K562 (cell line): ENCODE results near the gene MFN1. TPM values are rescaled to one million over a fixed set of nuclear protein-coding genes. Genes with fewer than 3 reads are reported as not detected.

Experiments used
- BRD4 ChIP-seq: fragments of 200-600 bp; sonication (generic); IDR thresholded peaks from 2 replicates; pipeline ENCODE4 v1.6.1; 2017; ENCODE audit warnings: inconsistent platforms
- CEBPB ChIP-seq: fragments of 450-650 bp; IDR thresholded peaks from 2 replicates; pipeline ENCODE4 v1.6.1; 2016; ENCODE audit warnings: missing genetic modification characterization, missing compliant biosample characterization
- CREB3L1 ChIP-seq: fragments of 450-650 bp; IDR thresholded peaks from 2 replicates; pipeline ENCODE4 v1.6.1; 2014; ENCODE audit warnings: low read depth, mild to moderate bottlenecking, moderate library complexity, borderline replicate concordance
- ELF2 ChIP-seq: fragments of 250-450 bp; sonication (Bioruptor Pico); IDR thresholded peaks from 2 replicates; pipeline ENCODE4 v1.5.0; 2021; ENCODE audit warnings: mild to moderate bottlenecking
- HDAC1 ChIP-seq, 2 experiments: fragments of 450-650 bp; IDR thresholded peaks; 2 replicates each; pipeline ENCODE4 v1.6.1; 2016 to 2017; ENCODE audit warnings: inconsistent platforms in 1 of 2, mild to moderate bottlenecking in 1 of 2, moderate library complexity in 1 of 2
- MED1 ChIP-seq: sonication (generic); formaldehyde crosslinking; IDR thresholded peaks from 2 replicates; pipeline ENCODE4 v1.8.1; 2023; ENCODE audit warnings: missing genetic modification reagents, borderline replicate concordance
- MLLT1 ChIP-seq, 2 experiments: fragments of 450-650 bp; IDR thresholded peaks; 2 replicates each; pipeline ENCODE4 v1.6.1; 2016
- SETDB1 ChIP-seq: IDR thresholded peaks from one replicate; pipeline ENCODE4 v1.6.1; 2012; ENCODE audit warnings: low read length, control low read depth, inconsistent platforms
- SMC3 ChIP-seq: conservative IDR thresholded peaks from 2 replicates; pipeline ENCODE4 v1.6.1; 2011; ENCODE audit warnings: low read depth, low read length, improper control_type of control experiment; ENCODE audit not compliant: insufficient read depth
- SNAPC5 ChIP-seq: fragments of 250-450 bp; sonication (Bioruptor Pico); IDR thresholded peaks from 2 replicates; pipeline ENCODE4 v1.8.0; 2021; ENCODE audit warnings: moderate library complexity, mild to moderate bottlenecking, inconsistent platforms
- ZBTB11 ChIP-seq, 3 experiments: fragments of 200-800 bp in 1 of 3; fragments of 250-450 bp in 1 of 3; fragments of 450-650 bp in 1 of 3; sonication (Bioruptor Pico) in 1 of 3; sonication (Bioruptor generic) in 1 of 3; formaldehyde crosslinking in 1 of 3; IDR thresholded peaks; 2 replicates each; pipeline versions ENCODE4 v1.6.1 to v1.8.0; 2016 to 2022; ENCODE audit warnings: mild to moderate bottlenecking in 2 of 3, missing genetic modification characterization in 2 of 3, missing compliant biosample characterization in 1 of 3, moderate library complexity in 1 of 3
- ZNF449 ChIP-seq: fragments of 250-450 bp; sonication (Bioruptor Pico); IDR thresholded peaks from 2 replicates; pipeline ENCODE4 v1.8.0; 2022; ENCODE audit warnings: moderate library complexity, mild to moderate bottlenecking, inconsistent platforms
- ZNF512 ChIP-seq: IDR thresholded peaks from 2 replicates; pipeline ENCODE4 v1.6.1; 2016; ENCODE audit warnings: missing genetic modification characterization, missing compliant biosample characterization
- ZNF57 ChIP-seq: fragments of 450-650 bp; formaldehyde crosslinking; IDR thresholded peaks from 2 replicates; pipeline ENCODE4 v1.4.0; 2020; ENCODE audit warnings: mild to moderate bottlenecking, moderate library complexity
- ZNF586 ChIP-seq: fragments of 450-650 bp; formaldehyde crosslinking; conservative IDR thresholded peaks from 2 replicates; pipeline ENCODE4 v1.4.0; 2020; ENCODE audit warnings: mild to moderate bottlenecking, moderate library complexity
- ZNF766 ChIP-seq: fragments of 200-800 bp; sonication (Bioruptor generic); conservative IDR thresholded peaks from 2 replicates; pipeline ENCODE4 v1.6.1; 2016; ENCODE audit warnings: missing genetic modification characterization, missing compliant biosample characterization
- polyA plus RNA-seq, 8 experiments: library from polyadenylated mRNA; depleted of rRNA in 4 of 8; stranded (reverse) in 5 of 8; unstranded in 3 of 8; fragments of >200 nt; fragmentation: Nextera tagmentation in 2 of 8; fragmentation: Illumina TruSeq in 1 of 8; extraction: Ambion mirVana in 2 of 8; extraction: Trizol in 1 of 8; gene quantifications; 2 replicates each; pipeline versions ENCODE4 v1.2.1 to v1.2.3, GENCODE V29; 2011 to 2014; ENCODE audit warnings: inconsistent platforms in 1 of 8, missing spikeins in 1 of 8
- total RNA-seq, 7 experiments: library from RNA; depleted of rRNA in 6 of 7; stranded (reverse); fragments of >200 nt in 6 of 7; fragmentation: Illumina TruSeq in 2 of 7; extraction: Trizol in 2 of 7; gene quantifications; 2 replicates each; pipeline versions ENCODE4 v1.2.1 to v1.2.3, GENCODE V29; 2011 to 2021; ENCODE audit warnings: low replicate concordance in 1 of 7

The MFN1 gene
- total and polyA plus RNA-seq, 9 of the 15 experiments (the other 6 are each of a cell fraction or from before 2014, with no cell fraction given), result 10.5 to 42.7 (median 22.6) TPM

GRCh38 chr3:179347345-179348194, at the start of gene MFN1 (continued):
- no peak for TF ChIP-seq ZNF512 (tag)
- no peak for TF ChIP-seq SNAPC5 (CRISPR knock-in tag)
- peak; percentile 77; the same call in 1 of the 2 replicates for TF ChIP-seq CREB3L1
- TF ChIP-seq HDAC1 (IDR thresholded peaks at IDR 0.05), result peak in 1 of 2 experiments; percentile 88; a peak in 2 of 4 replicates
- TF ChIP-seq SMC3, result no peak
- TF ChIP-seq MLLT1 (IDR thresholded peaks at IDR 0.05), result no peak
- no peak for TF ChIP-seq ZNF586 (CRISPR knock-in tag)
- no peak for TF ChIP-seq MED1
- no peak for TF ChIP-seq ZNF57
- TF ChIP-seq SETDB1, result no peak
- peak in 2 of 3 experiments; percentile 87 to 93; a peak in 3 of 6 replicates for TF ChIP-seq ZBTB11 (CRISPR knock-in tag; IDR thresholded peaks at IDR 0.05)
- TF ChIP-seq ZNF449 (CRISPR knock-in tag), result no peak
- TF ChIP-seq CEBPB (tag), result no peak
- TF ChIP-seq ZNF766 (CRISPR knock-in tag), result 0 out of 2 replicates have a peak, but pooled peaks have one; percentile 16
- TF ChIP-seq ELF2, result no peak
- no peak for TF ChIP-seq BRD4
